Stimulated activated CD8-positive, alpha-beta memory T cell treated with anti-CD3 and anti-CD28 coated beads, Interleukin-12 subunit alpha, Interleukin-12 subunit beta, amount 100 ng/mL, for 1 hour (primary cell): Measurements from ENCODE around the gene AFTPH.
"Not testable (repeated sequence)": the region's sequence is repeated elsewhere in the genome, so short reads cannot be mapped to it uniquely, and the experiment has no call there.

Source experiments
- DNase-seq: peaks from one replicate; pipeline ENCODE4 v3.0.0-alpha.2; 2020; ENCODE audit warnings: low read depth

AFTPH gene

GRCh38 chr2:64493788-64494187 is 30.3 kb upstream of the AFTPH start:
- DNase-seq: no peak

GRCh38 chr2:64498438-64498837 is 25.7 kb upstream of the AFTPH start:
- DNase-seq: no peak

- DNase-seq: no peak
Observed at GRCh38 chr2:64500549-64500948, 23.6 kb upstream of the AFTPH start.

- DNase-seq: no peak
Observed at GRCh38 chr2:64501946-64502345, 22.2 kb upstream of the AFTPH start.

- DNase-seq: no peak
Observed at GRCh38 chr2:64502860-64503259, 21.3 kb upstream of the AFTPH start.

GRCh38 chr2:64504774-64505720 is 19.1 kb upstream of the AFTPH start:
- DNase-seq: no peak

GRCh38 chr2:64506686-64507085 is 17.4 kb upstream of the AFTPH start:
- DNase-seq: no peak

GRCh38 chr2:64514008-64514407 is 10.1 kb upstream of the AFTPH start:
- DNase-seq: no peak

- DNase-seq: no peak
Observed at GRCh38 chr2:64515086-64515485, 9.0 kb upstream of the AFTPH start.

GRCh38 chr2:64516651-64517510 is 7.2 kb upstream of the AFTPH start:
- DNase-seq: no peak

- no peak for DNase-seq
Observed at GRCh38 chr2:64517511-64517884, 6.6 kb upstream of the AFTPH start.

GRCh38 chr2:64522843-64523428 is 1.2 kb upstream of the AFTPH start:
- DNase-seq: peak; percentile 55

GRCh38 chr2:64524604-64525316 is 632 bp downstream of the AFTPH start:
- DNase-seq: peak; percentile 7

- peak; percentile 24 for DNase-seq
Observed at GRCh38 chr2:64525317-64525613, 1.1 kb downstream of the AFTPH start.

- DNase-seq: no peak
Observed at GRCh38 chr2:64526034-64526433, 1.9 kb downstream of the AFTPH start.

- not testable (repeated sequence) for DNase-seq
Observed at GRCh38 chr2:64530946-64531345, 6.8 kb downstream of the AFTPH start.

- DNase-seq: no peak
Observed at GRCh38 chr2:64532030-64532429, 7.9 kb downstream of the AFTPH start.

GRCh38 chr2:64533882-64534281 is 9.8 kb downstream of the AFTPH start:
- DNase-seq: no peak

- DNase-seq: no peak
Observed at GRCh38 chr2:64534363-64534762, 10.2 kb downstream of the AFTPH start.

- DNase-seq: no peak
Observed at GRCh38 chr2:64535024-64535423, 10.9 kb downstream of the AFTPH start.

GRCh38 chr2:64537991-64538390 is 13.9 kb downstream of the AFTPH start:
- DNase-seq: no peak

- DNase-seq: no peak
Observed at GRCh38 chr2:64538764-64539433, 14.8 kb downstream of the AFTPH start.
